PFSK-1 (cell line): ENCODE measurements around the gene ABHD16A.

ENCODE experiments used
- FOXP2 ChIP-seq: optimal IDR thresholded peaks from 2 replicates; pipeline ENCODE3; 2011; ENCODE audit warnings: borderline replicate concordance, control low read depth, inconsistent platforms; ENCODE audit not compliant: insufficient read depth; ENCODE audit errors: extremely low read length, extremely low read depth
- POLR2AphosphoS5 ChIP-seq: IDR thresholded peaks from 2 replicates; pipeline ENCODE4 v1.6.1; 2012; ENCODE audit warnings: low read depth, mild to moderate bottlenecking, control low read depth, low read length, moderate library complexity
- REST ChIP-seq, 2 experiments: IDR thresholded peaks; 2 replicates each; pipeline versions ENCODE4 v1.6.1 to v1.8.0; 2011 to 2012; ENCODE audit warnings: low read depth in 2 of 2, low read length in 2 of 2, control low read depth in 1 of 2, inconsistent platforms in 1 of 2, mild to moderate bottlenecking in 1 of 2, moderate library complexity in 1 of 2; ENCODE audit not compliant: insufficient read depth in 1 of 2
- SIN3A ChIP-seq: IDR thresholded peaks from 2 replicates; pipeline ENCODE4 v1.6.1; 2012; ENCODE audit warnings: mild to moderate bottlenecking, low read length, moderate library complexity, borderline replicate concordance; ENCODE audit not compliant: insufficient read depth
- TAF1 ChIP-seq: IDR thresholded peaks from 2 replicates; pipeline ENCODE4 v1.6.1; 2012; ENCODE audit warnings: low read length, control low read depth, borderline replicate concordance; ENCODE audit not compliant: insufficient read depth

Gene ABHD16A

DNA sequence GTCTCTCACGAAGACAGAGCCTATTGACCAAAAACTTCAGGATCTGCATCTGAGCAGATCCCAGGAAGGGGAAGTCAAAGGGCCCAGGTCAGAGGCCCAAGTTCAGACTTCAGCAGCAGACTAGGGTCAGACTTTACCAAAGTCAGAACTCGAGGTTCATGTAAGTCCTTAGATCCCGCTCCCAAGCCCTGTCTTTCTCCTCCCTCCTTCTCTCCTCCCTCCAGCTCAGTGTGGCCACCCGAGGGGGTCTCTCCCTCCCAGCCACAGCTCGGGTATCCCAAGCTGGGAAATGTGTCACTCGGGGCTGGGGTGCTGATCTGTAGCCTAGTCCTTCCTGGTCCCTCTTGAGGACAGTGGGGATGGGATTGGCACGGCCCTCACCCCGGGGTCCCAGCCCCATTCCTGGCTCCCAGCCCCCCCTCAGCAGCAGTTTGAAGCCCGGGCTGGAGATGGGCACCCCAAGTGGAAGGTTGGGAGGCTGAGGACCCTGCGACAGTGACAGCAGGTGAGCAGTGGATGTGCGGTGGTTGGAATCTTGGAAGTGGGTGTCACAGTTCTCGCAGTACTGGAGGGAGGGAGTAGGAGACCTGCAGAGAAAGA lies 40.9 kb downstream of the ABHD16A start:
- no peak for TF ChIP-seq TAF1
- TF ChIP-seq FOXP2 = no peak
- TF ChIP-seq POLR2AphosphoS5 = no peak
- no peak for TF ChIP-seq SIN3A
- TF ChIP-seq REST (IDR thresholded peaks at IDR 0.05; ENCODE audit: insufficient read depth in 1 of 2, low read depth in 2 of 2, low read length in 2 of 2) = no peak

GRCh38 chr6:31661262-31662123 lies 41.6 kb downstream of the ABHD16A start:
- TF ChIP-seq REST (IDR thresholded peaks at IDR 0.05; ENCODE audit: insufficient read depth in 1 of 2, low read depth in 2 of 2, low read length in 2 of 2) = no peak
- no peak for TF ChIP-seq POLR2AphosphoS5
- TF ChIP-seq SIN3A = no peak
- no peak for TF ChIP-seq FOXP2
- TF ChIP-seq TAF1 = no peak

GRCh38 chr6:31660381-31661261 lies 42.5 kb downstream of the ABHD16A start, which contains the start of gene C6orf47:
C6orf47 (minus strand) TSS chr6:31660778; CDS start chr6:31659947, 831 bp downstream.
- TF ChIP-seq SIN3A = peak; percentile 62; the same call in 1 of the 2 replicates
- no peak for TF ChIP-seq FOXP2
- TF ChIP-seq TAF1 = peak; percentile 88; the same call in 1 of the 2 replicates
- TF ChIP-seq POLR2AphosphoS5 = peak; percentile 95
- peak; percentile 45 to 50; a peak in 1 of 4 replicates for TF ChIP-seq REST (IDR thresholded peaks at IDR 0.05; ENCODE audit: insufficient read depth in 1 of 2, low read depth in 2 of 2, low read length in 2 of 2)

DNA sequence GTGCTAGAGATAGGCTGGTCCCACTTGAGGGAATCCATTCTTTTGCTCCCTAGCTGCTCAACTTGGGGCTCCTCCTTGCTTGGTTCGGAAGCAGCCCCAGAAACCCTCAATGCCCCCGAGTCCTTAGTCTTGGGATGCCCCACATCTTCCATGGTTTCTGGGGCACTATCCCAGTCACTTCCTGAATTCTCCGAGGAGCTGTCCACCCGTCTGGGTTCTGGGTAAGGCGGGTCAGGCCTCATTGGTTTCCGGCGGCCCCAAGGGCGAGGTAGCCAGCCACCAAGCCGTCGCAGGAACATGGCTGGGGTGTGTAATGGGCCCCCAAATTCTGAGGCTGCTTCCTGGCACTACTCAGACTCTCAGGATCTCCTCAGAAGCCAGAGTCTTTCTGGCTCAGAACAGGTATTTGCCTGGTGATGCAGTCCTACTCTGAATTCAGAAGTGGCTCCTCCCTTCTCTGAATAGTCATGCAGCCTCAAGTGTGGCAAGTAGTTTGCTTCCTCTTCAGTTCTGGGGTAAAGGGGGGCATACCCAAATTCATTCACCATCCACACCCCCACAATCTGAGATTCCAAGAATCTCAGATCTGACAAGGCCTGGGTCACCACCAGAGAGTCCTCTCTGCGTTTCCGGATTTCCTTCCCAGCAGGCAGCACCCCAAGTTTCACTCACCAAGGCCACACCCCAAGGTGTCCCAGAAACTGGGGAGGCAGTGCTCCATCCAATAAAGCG lies 43.3 kb downstream of the ABHD16A start:
- TF ChIP-seq SIN3A = no peak
- TF ChIP-seq REST (IDR thresholded peaks at IDR 0.05; ENCODE audit: insufficient read depth in 1 of 2, low read depth in 2 of 2, low read length in 2 of 2) = peak; percentile 87 to 91
